HG02870 (cell line): ENCODE data around the gene MPRIP.
A peak's percentile ranks its signal among the peaks of the same experiment; 100 is the strongest.

Experiments used
- ATAC-seq: cut with Tn5 transposase; IDR thresholded peaks from one replicate; pipeline ENCODE4 v1.9.1; 2021; ENCODE audit warnings: mild to moderate bottlenecking, moderate library complexity; ENCODE audit not compliant: unreplicated experiment

The MPRIP gene

DNA sequence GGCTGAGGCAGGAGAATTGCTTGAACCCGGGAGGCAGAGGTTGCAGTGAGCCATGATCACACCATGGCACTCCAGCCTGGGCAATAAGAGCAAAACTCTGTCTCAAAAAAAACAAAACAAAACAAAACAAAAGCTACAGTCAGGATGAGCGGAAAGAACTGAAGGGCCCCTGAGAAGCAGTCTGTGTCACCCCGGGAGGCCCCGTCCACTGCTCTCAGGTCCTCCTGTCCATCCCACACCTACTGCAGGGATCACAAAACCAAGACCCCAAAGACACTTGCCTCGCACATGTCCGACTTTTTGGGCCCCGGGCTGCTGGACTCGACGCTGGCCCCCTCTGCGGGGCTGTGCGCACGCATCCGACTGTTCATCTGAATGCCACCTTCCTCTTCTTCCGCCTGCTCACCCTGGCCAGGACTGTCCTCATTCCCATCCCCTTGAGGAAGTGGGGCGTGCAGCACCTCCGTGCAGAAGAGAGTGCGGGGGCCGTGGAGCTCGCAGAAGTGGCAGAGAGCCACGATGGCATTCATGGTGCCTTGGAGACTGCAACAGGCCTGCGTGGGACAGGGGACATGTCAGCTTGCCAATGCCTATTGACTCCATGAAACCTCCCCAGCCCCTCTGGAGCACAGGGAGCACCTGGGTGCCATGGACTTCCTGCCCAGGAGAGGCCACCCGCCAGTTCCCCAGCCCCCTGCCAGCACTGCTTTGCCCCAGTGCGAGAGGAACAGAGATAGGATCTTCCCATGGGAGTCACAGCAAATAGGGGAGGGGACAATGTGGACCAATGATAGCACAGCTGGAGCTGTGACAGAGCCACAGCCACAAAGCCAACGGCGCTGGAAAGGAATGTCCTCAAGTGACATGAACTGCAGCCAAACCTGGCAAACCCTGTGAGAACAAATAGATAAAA is 185.6 kb downstream of the MPRIP start:
- no peak for ATAC-seq

DNA sequence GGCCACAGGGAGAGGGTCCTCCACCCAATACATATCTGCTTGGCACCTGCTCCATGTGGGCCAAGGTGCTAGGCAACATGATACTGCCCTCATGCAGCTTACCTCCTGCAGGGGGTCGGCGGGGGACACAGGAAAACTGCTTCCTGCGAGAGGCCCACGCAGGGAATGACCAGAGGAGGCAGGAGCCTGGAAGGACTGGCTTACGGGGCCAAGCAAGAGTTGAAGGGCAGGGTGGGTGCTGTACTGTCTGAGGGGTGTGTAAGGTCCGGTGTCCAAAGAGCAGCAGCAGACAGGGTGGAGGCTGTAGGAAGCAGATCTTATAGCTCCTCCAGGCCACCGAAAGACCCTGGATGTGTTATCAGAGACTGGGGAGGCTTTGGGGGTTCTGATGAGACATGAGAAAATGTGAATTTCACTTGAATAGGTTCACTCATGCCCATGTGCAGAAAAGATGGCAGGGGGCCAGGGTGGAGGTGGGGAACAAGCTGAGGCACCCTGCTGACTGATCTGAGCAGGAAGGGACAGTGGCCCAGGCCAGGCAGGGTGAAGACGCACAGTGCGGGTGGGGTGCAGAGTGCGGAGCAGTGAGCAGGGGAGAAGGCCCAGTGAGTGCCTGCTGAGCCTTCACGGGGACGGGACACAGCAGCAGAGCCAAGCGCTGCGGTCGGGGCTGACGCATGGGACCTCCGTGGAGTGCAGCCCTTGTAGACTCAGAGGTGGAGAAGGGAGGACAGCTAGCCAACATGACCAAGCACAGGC is 186.4 kb downstream of the MPRIP start:
- no peak for ATAC-seq

- ATAC-seq: no peak
These were observed 187.4 kb downstream of the MPRIP start for GRCh38 chr17:17229416-17230384.

- no peak for ATAC-seq
These were observed 189.5 kb downstream of the MPRIP start for GRCh38 chr17:17231621-17232302.

- ATAC-seq: no peak
These were observed 190.0 kb downstream of the MPRIP start for GRCh38 chr17:17232303-17232621.

DNA sequence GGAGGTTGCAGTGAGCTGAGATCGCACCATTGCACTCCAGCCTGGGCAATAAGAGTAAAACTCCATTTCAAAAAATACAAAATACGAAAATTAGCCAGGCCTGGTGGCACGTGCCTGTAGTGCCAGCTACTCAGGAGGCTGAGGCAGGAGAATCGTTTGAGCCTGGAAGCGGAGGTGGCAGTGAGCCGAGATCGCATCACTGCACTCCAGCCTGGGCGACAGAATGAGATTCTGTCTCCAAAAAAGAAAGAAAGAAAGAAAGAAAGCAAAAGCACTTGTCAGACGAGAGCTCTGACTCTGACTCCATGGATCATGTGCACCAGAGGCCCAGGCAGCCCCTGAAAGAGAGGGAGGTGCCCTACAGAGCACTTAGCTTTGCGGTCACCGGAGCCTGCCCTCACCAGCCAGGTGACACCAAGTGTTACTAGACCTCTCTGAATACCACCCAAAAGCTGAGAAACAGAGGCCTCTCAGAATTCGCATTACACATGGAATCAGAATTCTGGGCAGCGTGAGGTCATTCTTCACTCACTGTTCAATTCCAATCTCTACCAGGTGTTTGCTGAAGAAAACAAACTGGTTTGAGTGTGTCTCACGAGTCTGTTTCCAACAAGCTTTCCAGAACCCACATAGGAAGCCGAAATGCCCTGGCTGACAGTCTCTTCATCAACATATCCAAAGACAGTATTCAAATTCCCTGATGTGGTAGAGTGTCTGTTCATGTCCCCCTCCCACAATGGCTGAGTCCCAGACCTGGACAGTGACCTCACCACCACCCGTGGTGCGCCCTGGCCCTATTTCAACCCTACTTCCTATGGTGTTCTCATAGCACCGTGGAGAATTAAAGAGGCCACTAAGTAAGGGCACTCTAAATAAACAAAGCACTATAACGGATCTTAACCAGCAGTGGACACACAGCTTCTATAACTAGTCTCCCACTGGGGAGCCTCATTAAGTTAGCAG is 193.2 kb downstream of the MPRIP start:
- no peak for ATAC-seq

GRCh38 chr17:17236295-17237025 is 194.2 kb downstream of the MPRIP start:
- peak; percentile 23 for ATAC-seq

DNA sequence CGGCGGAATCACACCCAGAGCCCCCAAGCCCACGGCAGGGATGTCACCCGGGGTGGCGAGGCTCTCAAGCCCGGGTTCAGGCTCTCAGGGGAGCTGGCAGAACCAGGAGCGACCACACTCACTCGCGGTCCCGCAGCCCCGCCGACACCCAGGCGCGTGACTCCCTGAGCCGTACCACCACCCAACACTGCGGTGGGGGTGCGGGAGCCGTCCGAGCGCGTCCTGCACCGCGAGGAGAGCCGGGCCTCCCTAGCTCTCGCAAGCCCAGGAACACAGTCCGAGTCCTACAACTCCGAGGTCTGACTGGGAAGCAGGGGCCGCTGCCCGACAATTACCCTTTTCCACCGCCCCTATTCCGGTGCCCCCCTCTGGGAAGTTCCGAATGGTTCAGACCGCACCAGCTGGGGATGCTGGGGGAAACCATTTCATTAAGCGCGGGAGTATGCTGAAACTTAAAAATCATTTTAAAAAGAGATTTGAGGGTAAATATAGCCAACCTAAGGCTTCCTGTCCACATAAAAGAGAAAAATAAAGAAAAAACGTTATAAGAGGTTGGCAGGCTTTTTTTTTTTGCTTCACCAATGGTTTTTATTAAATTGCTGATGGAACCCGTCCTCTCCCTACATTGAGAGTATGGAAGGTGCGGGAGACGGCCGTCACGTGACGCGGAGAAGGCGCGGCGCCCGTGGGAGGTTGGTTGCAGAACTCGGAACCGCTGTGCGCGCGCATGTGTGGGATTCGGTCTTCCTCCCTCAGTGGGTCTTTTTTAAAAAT is 195.0 kb downstream of the MPRIP start, which contains the start of gene FLCN:
FLCN (minus strand) TSS at position 143 of the 774 bp plus-strand sequence. CDS start 9,031 bp downstream, outside the sequence.
- peak; percentile 66 for ATAC-seq

DNA sequence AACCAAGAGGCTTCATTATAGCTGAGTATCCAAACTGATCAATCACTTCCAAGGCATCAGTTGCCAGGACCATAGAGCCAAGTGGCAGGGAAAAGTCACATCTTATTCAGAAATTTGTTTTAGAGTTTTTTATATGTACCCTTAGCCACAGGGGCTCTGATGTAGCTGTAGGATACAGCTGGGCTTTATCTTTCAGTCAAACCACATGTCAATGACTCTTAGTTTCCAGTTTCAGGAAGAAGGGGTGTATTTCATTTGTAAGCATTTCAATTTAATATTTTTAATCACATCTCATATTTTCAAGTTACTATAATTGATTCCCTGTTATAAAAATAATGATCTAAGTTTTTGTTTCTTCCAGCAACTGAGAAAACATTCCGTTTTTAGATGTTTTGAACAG is 197.6 kb downstream of the MPRIP start:
- ATAC-seq: no peak

DNA sequence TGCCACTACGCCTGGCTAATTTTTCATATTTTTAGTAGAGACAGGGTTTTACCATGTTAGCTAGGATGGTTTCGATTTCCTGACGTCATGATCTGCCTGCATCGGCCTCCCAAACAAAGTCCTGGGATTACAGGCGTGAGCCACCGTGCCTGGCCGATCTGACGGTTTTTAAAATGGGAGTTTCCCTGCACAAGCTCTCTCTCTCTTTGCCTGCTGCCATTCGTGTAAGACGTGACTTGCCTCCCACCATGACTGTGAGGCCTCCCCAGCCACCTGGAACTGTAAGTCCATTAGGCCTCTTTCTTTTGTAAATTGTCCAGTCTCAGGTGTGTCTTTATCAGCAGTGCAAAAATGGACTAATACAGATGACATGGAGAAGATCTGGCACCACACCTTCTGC is 199.4 kb downstream of the MPRIP start:
- ATAC-seq: no peak

GRCh38 chr17:17242246-17242645 is 200.0 kb downstream of the MPRIP start:
- no peak for ATAC-seq
